Activated CD8-positive, alpha-beta memory T cell treated with anti-CD3 and anti-CD28 coated beads for 36 hours (primary cell): ENCODE measurements around the gene NFATC4. TPM values are rescaled to one million over a fixed set of nuclear protein-coding genes. Genes with fewer than 3 reads are reported as not detected.
"Not testable (repeated sequence)": the region's sequence is repeated elsewhere in the genome, so short reads cannot be mapped to it uniquely, and the experiment has no call there.

ENCODE experiments used
- CTCF ChIA-PET: fragments of 350-600 bp; sonication (Branson Sonifier 250); formaldehyde crosslinking; loops from one replicate; lab custom pipeline; 2021; ENCODE audit warnings: antibody characterized with exemption; lab: Charles Lee
- POLR2A ChIA-PET: fragments of 350-600 bp; sonication (Branson Sonifier 250); formaldehyde crosslinking; loops from one replicate; lab custom pipeline; 2021; ENCODE audit warnings: antibody characterized with exemption; lab: Charles Lee
- total RNA-seq, 2 experiments: library from RNA; stranded (reverse); gene quantifications; one replicate each; pipeline ENCODE4 v1.2.3, GENCODE V29; 2021

Gene NFATC4
- total RNA-seq, 2 experiments from 2014 or later = 0.78 to 0.93 TPM

- POLR2A ChIA-PET = no interaction called here
These were observed 9.1 kb downstream of the NFATC4 start for GRCh38 chr14:24377126-24377525.

GRCh38 chr14:24377657-24378056, 9.7 kb downstream of the NFATC4 start:
- CTCF ChIA-PET = interaction anchor here (0.6 to 1.7 kb wide), 2 partner anchors 12 to 59 kb away, joined by 3 to 4 read pairs; no protein-coding TSS in a partner anchor
- POLR2A ChIA-PET = no interaction called here

More at GRCh38 chr14:24377126-24377525, 9.1 kb downstream of the NFATC4 start:
- CTCF ChIA-PET = interaction anchor here (1.7 kb wide), 1 partner anchor 59 kb away, joined by 4 read pairs; no protein-coding TSS in a partner anchor

- CTCF ChIA-PET = interaction anchor here (0.6 to 1.7 kb wide), 2 partner anchors 13 to 58 kb away, joined by 3 to 4 read pairs; no protein-coding TSS in a partner anchor
These were observed 10.3 kb downstream of the NFATC4 start for GRCh38 chr14:24378327-24378726.

GRCh38 chr14:24378981-24379906, 11.3 kb downstream of the NFATC4 start:
- POLR2A ChIA-PET = interaction anchor here (0.5 kb wide), 1 partner anchor 13 kb away, joined by 3 read pairs; no protein-coding TSS in a partner anchor
- CTCF ChIA-PET = interaction anchor here (0.7 to 1.6 kb wide), 3 partner anchors 33 to 52 kb away, joined by 3 to 6 read pairs (median 4); partner anchors contain the start of gene ADCY4

More at GRCh38 chr14:24378327-24378726, 10.3 kb downstream of the NFATC4 start:
- POLR2A ChIA-PET = no interaction called here

DNA sequence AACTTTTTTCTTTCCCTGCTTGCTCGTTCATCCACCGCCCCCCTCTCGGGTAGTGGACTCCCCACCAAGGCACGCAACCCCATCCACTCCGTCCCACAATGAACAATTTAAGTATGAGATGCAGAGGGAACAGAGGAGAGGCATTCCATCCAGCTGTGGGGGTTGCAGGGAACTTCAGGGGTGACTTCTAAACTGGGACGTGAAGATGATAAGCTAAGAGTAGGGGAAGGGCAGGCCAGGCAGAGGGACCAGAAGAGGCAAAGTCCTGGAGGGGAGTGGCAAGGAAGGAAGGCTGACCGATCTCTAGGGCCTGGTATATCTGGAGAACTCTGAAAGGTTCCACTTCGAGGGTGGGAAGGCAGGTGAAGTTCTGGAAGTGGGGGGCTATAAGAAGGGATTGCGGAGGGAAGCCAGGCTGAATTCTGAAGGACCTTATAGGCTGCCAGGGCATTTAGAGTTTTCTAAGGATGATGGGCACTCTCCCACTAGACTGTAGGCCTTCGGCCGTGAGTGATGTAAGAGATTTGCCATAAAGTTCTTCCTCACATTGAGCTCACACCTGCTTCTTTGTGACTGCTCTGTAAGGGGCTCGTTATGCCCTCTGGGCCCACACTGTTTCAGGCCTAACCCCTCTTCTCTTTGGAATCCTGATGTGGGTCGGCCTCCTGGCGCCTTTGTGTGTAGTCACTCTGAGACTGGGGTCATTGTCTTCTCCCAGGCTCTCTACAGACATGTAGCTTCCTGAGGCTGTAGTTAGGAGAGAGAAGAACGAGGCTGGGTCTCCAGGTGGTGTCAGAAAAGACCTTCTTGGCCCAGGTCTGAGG, 12.1 kb downstream of the NFATC4 start:
- ChIA-PET POLR2A (interaction anchor here (0.5 kb wide), 1 partner anchor 14 kb away, joined by 3 read pairs; no protein-coding TSS in a partner anchor), CTCF (interaction anchor here (1.0 to 1.6 kb wide), 2 partner anchors 32 to 52 kb away, joined by 4 to 6 read pairs; no protein-coding TSS in a partner anchor)

DNA sequence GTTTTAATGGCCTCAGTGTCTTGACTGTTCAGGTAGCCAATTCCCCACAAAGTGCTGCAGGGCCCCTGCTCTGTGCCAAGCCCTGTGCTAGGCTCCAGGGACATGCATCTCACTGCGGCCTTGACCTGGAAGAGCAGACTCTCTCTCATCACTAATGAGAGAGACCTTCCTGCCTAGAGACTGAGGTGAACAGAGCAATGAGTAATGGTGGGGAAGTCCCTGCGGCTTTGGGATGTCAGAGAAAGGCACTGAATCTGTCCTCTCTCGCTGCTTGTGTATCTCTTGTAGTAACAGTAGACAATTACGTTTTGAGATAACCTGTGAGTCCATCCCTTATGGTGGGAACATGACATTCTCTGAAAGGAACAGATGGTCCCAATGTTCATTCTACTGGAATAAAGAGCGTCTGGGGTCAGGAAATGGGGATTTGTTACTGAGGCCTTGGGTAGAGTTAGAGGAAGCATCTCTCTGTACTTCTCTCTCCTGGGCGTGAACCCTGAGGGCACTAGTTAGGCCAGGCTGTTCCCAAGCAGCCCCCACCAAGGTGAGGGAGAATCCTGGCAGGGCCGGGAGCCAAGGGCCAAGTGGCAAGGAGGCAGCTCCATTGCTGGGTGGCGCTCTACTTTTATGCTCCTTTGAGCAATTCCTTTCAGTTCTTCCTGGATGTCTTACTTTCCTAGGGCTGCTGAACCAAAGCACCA, 13.5 kb downstream of the NFATC4 start:
- ChIA-PET POLR2A (no interaction called here), CTCF (no interaction called here)

DNA sequence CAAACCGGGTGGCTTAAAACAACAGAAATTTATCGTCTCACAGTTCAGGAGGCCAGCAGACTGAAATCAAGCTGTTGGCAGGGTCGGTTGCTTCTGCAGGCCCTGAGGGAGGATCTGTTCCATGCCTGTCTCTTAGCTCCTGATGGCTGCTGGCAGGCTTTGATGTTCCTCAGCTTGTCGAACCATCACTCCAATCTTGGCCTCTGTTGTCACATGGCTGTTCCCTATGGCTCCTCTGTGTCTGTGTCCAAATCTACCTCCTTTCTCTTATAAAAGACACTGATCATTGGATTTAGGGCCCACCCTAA, 14.0 kb downstream of the NFATC4 start:
- ChIA-PET POLR2A (no interaction called here), CTCF (no interaction called here)

DNA sequence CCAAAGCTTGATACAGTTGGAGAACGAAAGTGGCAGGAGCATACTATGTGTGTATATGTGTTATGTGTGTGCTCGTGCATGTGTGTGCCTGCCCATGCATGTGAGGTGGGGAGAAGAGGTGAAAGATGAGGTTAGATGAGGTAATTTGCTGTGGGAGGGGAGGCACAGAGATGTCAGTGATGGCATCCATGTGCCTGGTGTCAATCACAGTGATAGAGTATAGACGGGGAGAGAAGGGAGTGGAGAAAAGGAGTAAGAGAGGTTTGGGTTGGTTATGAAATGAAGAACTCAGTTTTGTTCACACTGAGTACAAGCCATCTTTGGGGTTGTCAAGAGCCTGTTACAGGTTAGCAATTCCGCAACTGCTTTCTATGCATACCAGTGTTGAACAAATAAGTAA, 16.2 kb downstream of the NFATC4 start:
- POLR2A ChIA-PET = interaction anchor here (0.6 kb wide), 1 partner anchor 16 kb away, joined by 3 read pairs; the partner anchor contains the start of gene NFATC4
- CTCF ChIA-PET = no interaction called here

DNA sequence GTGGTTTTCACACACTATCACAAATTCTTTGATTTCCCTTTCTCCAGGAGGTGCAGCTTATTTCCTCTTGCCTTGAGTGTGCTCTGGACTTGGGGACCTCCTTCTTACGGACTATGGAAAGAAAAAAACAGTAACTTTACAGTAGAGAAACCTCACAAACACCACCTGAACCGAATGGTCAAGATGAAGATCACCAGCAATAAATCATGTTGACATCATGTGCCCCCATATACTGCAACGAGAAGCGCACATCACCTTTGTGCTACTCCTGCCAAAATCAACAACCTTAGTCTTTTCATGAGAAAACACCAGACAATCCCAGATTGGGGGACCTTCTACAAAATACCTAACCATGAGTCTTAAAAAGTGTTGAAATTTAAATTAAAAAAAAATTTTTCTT, 17.5 kb downstream of the NFATC4 start:
- CTCF ChIA-PET = interaction anchor here (0.6 kb wide), 1 partner anchor 58 kb away, joined by 5 read pairs; no protein-coding TSS in a partner anchor
- POLR2A ChIA-PET = no interaction called here

DNA sequence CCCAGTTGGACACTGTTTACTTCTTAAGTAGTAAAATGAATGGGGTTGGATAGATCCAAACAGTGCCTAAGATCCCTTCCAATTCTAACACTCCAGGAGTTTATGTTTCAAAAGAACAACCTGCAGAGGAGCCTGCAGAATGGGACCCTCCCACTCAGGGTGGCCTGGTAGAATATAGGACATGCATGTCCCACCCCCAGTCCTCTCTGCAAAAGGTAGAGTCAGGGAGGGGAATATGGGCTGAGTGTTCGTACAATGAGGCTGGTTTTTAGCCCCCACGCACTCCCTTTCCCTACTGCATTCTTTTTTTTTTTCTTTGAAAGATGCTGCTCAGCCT, 19.0 kb downstream of the NFATC4 start:
- ChIA-PET CTCF (no interaction called here), POLR2A (no interaction called here)

DNA sequence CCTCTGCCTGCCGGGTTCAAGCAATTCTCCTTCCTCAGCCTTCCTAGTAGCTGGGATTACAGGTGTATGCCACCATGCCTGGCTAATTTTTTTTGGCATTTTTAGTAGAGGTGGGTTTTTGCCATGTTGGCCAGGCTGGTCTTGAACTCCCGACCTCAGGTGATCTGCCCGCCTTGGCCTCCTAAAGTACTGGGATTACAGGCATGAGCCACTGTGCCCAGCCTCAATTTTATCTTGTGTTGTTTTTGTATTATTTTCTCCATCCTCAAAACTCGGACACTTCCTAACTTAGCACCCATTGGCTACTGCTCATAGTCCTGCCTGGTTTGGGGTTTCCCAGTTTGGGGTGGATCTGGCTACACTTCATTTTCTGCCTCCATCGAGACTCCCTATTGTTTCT, 19.6 kb downstream of the NFATC4 start:
- POLR2A ChIA-PET, CTCF ChIA-PET: not testable (repeated sequence)

DNA sequence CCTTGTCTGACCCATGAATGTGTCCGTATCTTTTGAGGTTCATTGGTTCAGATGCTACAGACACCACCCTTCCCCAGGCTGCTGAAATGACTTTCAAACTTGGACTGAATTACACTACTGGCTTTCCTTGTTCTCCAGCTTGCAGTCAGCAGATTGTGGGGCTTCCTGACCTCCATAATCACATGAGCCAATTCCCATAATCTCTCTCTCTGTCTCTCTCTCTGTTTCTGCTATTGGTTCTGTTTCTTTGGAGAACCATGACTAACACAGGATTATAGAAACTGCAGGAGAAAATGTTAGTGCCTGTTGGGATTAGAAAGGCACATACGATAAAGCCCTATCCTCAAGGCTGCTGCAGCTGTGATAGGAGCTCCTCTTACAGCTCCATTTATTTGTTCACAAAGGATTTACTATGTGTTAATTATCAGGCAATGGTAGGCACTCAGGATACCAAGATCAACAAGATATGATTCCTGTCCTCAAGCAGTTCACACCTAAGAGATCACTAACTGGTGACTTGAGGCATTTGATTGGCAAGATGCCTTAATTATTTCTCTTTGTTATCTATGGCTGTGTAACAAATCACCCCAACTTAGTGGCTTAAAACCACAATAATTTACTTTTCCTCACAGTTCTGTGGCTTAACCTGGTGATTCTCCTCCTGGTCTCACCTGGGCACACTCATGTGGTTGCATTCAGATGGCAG, 20.6 kb downstream of the NFATC4 start:
- ChIA-PET POLR2A (no interaction called here), CTCF (interaction anchor here (0.6 kb wide), 1 partner anchor 46 kb away, joined by 4 read pairs; no protein-coding TSS in a partner anchor)

DNA sequence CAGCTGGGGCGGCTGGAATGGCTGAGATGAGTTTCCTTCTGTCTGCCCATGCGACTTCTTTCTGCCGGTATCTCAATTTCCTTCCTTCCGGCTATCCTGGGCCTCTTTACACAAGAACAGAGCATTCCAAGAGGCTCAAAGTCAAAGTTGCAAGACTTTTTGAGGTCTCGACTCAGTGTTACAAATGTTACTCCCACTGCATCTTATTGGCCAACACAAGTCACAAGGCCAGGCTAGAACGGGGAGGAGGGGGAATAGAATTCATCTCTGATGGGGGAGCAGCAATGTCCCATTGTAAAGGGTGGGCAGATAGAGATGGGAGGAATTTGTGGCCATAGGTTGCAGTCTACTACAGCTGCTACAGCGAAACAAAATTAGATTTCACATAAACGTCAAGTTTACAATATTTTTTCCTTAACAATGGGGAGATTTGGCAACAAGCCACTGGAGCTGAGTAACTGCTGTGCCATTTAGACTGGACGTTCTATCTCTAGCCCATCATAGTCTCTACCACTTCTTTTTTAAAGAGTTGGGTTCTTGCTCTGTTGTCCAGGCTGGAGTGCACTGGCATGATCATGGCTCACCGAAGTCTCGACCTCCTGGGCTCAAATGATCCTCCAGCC, 21.4 kb downstream of the NFATC4 start:
- CTCF ChIA-PET = no interaction called here

DNA sequence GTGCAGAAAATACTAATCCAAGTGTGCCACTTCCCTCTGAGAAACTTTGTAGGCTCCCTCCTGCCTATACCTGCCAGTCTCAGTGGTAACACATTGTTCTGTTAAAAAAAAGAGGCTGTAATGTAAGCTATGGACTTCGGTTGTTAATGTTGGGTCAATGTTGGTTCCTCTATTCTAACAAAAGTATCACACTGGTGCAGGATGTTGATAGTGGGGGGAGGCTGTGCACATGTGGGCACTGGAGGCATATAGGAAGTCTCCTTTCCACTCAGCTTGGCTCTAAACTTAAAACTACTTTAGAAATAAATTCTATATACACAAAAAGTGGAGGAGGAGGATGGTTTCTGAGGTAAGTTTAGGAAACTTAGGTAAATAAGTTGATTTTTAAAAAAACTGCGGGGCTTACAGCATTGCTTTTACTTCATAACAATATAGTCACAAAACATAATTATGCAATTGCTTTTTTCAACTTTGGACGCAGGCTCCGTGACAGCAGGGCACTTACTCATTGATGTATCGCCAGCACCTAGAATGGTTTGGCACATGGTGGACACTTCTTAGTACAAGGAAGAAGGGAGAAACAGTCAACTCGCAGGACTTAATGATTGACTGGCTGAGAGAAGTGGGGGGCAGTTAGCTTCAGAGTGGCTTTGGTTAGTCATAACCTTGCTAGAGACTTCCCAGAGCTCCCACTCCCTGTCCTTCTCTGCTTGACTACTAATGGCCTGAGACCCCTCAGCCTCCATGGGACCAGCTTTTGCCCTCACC, 22.9 kb downstream of the NFATC4 start:
- POLR2A ChIA-PET = no interaction called here
- CTCF ChIA-PET = no interaction called here

More for the DNA sequence above, 21.4 kb downstream of the NFATC4 start:
- POLR2A ChIA-PET = no interaction called here

- CTCF ChIA-PET = interaction anchor here (0.6 kb wide), 1 partner anchor 48 kb away, joined by 3 read pairs; no protein-coding TSS in a partner anchor
These were observed 24.5 kb downstream of the NFATC4 start for GRCh38 chr14:24392325-24393091.

GRCh38 chr14:24394275-24394674, 26.3 kb downstream of the NFATC4 start:
- CTCF ChIA-PET = no interaction called here
- POLR2A ChIA-PET = no interaction called here

More at GRCh38 chr14:24392325-24393091, 24.5 kb downstream of the NFATC4 start:
- POLR2A ChIA-PET = no interaction called here
